CD4-positive, alpha-beta T cell (primary cell): ENCODE data around the gene PPP2R2C. TPM values are rescaled to one million over a fixed set of nuclear protein-coding genes. Genes with fewer than 3 reads are reported as not detected.

Experiments used
- ATAC-seq: fragments of 200-7000 bp; cut with Tn5 transposase; one replicate; pipeline ENCODE4 v1.10.0; 2022; ENCODE audit warnings: mild to moderate bottlenecking; ENCODE audit not compliant: poor library complexity
- CTCF ChIA-PET: fragments of 350-600 bp; sonication (Branson Sonifier 250); formaldehyde crosslinking; loops from one replicate; lab custom pipeline; 2021; ENCODE audit warnings: antibody characterized with exemption, inconsistent platforms; lab: Charles Lee
- POLR2A ChIA-PET: fragments of 350-600 bp; sonication (Branson Sonifier 250); formaldehyde crosslinking; loops from one replicate; lab custom pipeline; 2021; ENCODE audit warnings: antibody characterized with exemption, inconsistent platforms; lab: Charles Lee
- DNase-seq, 14 experiments: peaks; one replicate each; pipeline ENCODE4 v3.0.0-alpha.2; 2013 to 2020; ENCODE audit warnings: mixed read lengths in 2 of 14
- H3K27ac ChIP-seq, 2 donors: one replicate each; pipeline versions ENCODE4 v1.5.1 to v1.7.0; 2013; ENCODE audit warnings: low read length in 2 of 2, low read depth in 1 of 2, mild to moderate bottlenecking in 1 of 2
- H3K27me3 ChIP-seq, 2 experiments: 1 replicate in 1 of 2; 2 replicates in 1 of 2; pipeline versions ENCODE4 v1.6.1 to v1.7.0; 2013; ENCODE audit warnings: low read length in 2 of 2, control low read depth in 1 of 2, mild to moderate bottlenecking in 1 of 2, moderate library complexity in 1 of 2; ENCODE audit not compliant: insufficient read depth in 2 of 2, control insufficient read depth in 1 of 2
- H3K36me3 ChIP-seq: one replicate; pipeline ENCODE4 v1.6.1; 2013; ENCODE audit warnings: low read length, control low read depth; ENCODE audit not compliant: insufficient read depth
- H3K4me1 ChIP-seq: one replicate; pipeline ENCODE4 v1.6.1; 2013; ENCODE audit warnings: low read length, control low read depth; ENCODE audit not compliant: insufficient read depth
- H3K4me3 ChIP-seq: one replicate; pipeline ENCODE4 v1.5.1; 2013; ENCODE audit warnings: mild to moderate bottlenecking, low read length, moderate library complexity
- H3K9me3 ChIP-seq, 2 experiments: 1 replicate in 1 of 2; 2 replicates in 1 of 2; pipeline versions ENCODE4 v1.6.1 to v1.7.0; 2013; ENCODE audit warnings: low read length in 2 of 2, mild to moderate bottlenecking in 2 of 2, control low read depth in 1 of 2, moderate library complexity in 1 of 2; ENCODE audit not compliant: control insufficient read depth in 1 of 2, insufficient read depth in 1 of 2
- H3K27ac Mint-ChIP-seq: one replicate; pipeline ENCODE4 v1.8.0; 2020; ENCODE audit warnings: mixed read lengths
- H3K27me3 Mint-ChIP-seq: one replicate; pipeline ENCODE4 v1.8.0; 2021; ENCODE audit warnings: mixed read lengths
- H3K36me3 Mint-ChIP-seq: one replicate; pipeline ENCODE4 v1.8.0; 2021; ENCODE audit warnings: low read depth, mixed read lengths
- H3K4me1 Mint-ChIP-seq: one replicate; pipeline ENCODE4 v1.8.0; 2021; ENCODE audit warnings: low read depth, mixed read lengths
- H3K4me3 Mint-ChIP-seq: one replicate; pipeline ENCODE4 v1.8.0; 2020; ENCODE audit warnings: mild to moderate bottlenecking, mixed read lengths
- H3K9me3 Mint-ChIP-seq: one replicate; pipeline ENCODE4 v1.8.0; 2020; ENCODE audit warnings: mixed read lengths
- intact Hi-C, 2 experiments: fragments of 100-400 bp; cut with DNase I in 1 of 2; cut with micrococcal nuclease in 1 of 2; formaldehyde crosslinking; loops; one replicate each; pipeline versions ENCODE4 v1.15.1 to v1.9.0; 2023 to 2025; cut with DNase I, micrococcal nuclease
- total RNA-seq, 174 experiments: library from RNA in 2 of 174; stranded (reverse) in 2 of 174; gene quantifications; one replicate each; pipeline ENCODE4 v1.2.3 and lab custom pipeline; 2021 to 2026
- TF ChIP-seq, protein P1 (sequence below): fragments of 200-600 bp; IDR thresholded peaks from one replicate; pipeline ENCODE4 v1.8.0; 2022; ENCODE audit warnings: antibody characterized with exemption, mild to moderate bottlenecking

The PPP2R2C gene
- total RNA-seq, 2 experiments from 2014 or later = not detected

DNA sequence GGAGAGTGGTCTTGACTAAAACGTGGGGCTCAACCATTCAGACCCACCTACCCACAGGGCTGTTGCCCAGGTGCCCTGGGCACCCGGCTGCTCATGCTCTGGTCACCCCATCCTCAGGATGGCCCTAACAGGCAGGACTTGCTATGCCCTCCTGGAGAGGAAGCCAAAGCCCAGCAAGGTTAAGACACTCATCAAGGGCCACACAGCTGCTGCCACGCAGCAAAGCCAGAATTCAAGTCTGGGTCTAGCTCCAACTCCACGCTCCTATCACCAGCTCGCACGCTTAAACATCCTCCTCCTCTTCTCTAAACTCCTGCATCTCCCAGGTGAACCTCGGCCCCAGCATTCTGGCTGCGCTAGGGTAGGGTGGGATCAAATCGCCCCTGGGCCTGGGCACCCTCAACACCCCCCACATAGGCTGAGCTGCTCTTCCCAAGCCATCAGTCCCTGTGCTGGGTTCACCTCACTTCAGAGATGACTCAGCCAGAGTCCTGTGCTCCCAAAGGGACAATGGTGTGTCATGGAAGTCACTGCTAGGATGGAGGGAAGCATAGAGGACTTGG, 54.1 kb downstream of the PPP2R2C start:
- DNase-seq = no peak
- H3K36me3 Mint-ChIP-seq = no peaks in the 10 kb centered on the region

DNA sequence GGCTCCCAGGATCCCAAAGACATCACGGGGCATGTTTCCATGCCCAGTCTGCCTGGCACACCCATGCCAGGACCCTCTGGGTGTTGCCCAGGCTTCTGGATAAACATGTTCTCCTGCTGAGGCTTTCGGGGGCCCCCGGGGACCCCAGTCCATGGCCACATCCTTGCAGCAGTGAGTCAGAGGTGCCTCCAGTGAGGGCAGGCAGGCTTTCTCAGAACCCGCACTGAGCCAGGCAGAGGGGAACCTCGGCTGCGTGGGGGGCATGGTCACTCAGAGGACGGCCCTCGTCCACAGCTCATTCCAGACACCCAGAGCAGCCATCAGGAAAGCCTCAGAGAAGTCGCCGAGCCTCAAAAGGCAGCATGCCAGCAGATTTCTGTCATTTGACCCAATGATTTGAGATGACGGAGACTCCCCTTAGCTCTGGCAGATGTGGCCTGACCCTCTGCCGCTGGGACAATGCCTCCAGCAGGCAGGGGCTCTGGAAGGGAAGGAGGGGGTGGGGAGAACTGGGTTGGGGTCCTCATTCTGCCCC, 54.8 kb downstream of the PPP2R2C start:
- Histone ChIP-seq H3K9me3 (no peaks in the 10 kb centered on the region), H3K4me3 (no peak overlapping the region), H3K36me3 (no peaks in the 10 kb centered on the region), H3K27ac (no peak overlapping the region), H3K27me3 (peaks cover 0 to 6% of the 10 kb centered on the region in 2 experiments), H3K4me1 (no peaks in the 10 kb centered on the region)
- Mint-ChIP-seq H3K36me3 (no peaks in the 10 kb centered on the region), H3K27me3 (peaks cover 32% of the 10 kb centered on the region), H3K27ac (no peak overlapping the region), H3K4me1 (no peaks in the 10 kb centered on the region), H3K9me3 (peaks cover 3% of the 10 kb centered on the region), H3K4me3 (no peak overlapping the region)
- TF ChIP-seq, protein P1, sequence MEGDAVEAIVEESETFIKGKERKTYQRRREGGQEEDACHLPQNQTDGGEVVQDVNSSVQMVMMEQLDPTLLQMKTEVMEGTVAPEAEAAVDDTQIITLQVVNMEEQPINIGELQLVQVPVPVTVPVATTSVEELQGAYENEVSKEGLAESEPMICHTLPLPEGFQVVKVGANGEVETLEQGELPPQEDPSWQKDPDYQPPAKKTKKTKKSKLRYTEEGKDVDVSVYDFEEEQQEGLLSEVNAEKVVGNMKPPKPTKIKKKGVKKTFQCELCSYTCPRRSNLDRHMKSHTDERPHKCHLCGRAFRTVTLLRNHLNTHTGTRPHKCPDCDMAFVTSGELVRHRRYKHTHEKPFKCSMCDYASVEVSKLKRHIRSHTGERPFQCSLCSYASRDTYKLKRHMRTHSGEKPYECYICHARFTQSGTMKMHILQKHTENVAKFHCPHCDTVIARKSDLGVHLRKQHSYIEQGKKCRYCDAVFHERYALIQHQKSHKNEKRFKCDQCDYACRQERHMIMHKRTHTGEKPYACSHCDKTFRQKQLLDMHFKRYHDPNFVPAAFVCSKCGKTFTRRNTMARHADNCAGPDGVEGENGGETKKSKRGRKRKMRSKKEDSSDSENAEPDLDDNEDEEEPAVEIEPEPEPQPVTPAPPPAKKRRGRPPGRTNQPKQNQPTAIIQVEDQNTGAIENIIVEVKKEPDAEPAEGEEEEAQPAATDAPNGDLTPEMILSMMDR = no peak
- ATAC-seq (no peak), DNase-seq (no peak)
- intact Hi-C loops = no loop called here
- CTCF ChIA-PET = no interaction called here
- POLR2A ChIA-PET = no interaction called here

More for the DNA sequence above, 54.1 kb downstream of the PPP2R2C start:
- ATAC-seq = no peak
- no peaks in the 10 kb centered on the region for H3K9me3 Mint-ChIP-seq
- Histone ChIP-seq H3K4me1 (no peaks in the 10 kb centered on the region), H3K27me3 (peaks cover 0 to 6% of the 10 kb centered on the region in 2 experiments), H3K9me3 (no peaks in the 10 kb centered on the region), H3K27ac (no peak overlapping the region), H3K36me3 (no peaks in the 10 kb centered on the region), H3K4me3 (no peak overlapping the region)
- TF ChIP-seq, protein P1 = no peak
- no peak overlapping the region for H3K4me3 Mint-ChIP-seq
- no peak overlapping the region for H3K27ac Mint-ChIP-seq
- peaks cover 28% of the 10 kb centered on the region for H3K27me3 Mint-ChIP-seq
- no peaks in the 10 kb centered on the region for H3K4me1 Mint-ChIP-seq
- intact Hi-C loops = no loop called here
- ChIA-PET CTCF (no interaction called here), POLR2A (no interaction called here)

DNA sequence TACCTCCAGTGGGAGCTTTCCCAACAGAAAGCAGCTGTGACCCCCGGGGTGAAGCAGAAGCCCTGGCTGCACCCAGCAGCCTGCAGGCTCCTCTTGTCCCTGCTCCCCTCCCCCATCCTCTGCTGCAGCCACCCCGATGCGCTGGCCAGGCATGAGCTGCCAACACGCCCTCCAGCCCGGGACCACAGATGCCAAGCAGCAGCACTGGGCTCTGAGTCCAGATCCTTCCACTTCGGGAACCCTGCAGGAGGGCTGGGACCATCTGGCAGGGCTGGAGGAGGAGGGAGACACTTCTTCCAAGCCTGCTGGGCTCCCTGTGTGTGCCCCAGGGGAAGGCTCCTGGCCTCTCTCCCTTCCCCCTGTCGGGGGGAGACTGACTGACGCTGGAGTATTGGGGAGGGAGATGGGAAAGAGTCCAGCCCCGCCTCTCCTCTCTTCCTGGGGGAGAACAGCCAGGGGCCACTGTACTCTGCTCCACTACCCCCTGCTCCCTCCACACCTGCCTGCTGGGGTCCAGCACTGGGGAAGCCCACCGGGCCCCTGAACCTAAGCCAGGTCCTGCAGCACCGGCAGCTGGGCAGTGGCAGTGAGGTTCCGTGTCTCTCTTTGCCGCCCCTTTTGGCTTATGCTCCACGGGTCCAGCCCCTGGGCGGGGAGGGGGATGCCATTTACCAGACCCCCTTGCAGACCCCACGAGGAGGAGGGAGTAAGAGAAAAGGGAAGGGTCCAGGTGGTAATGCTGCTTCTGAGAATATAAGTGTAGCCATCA, 55.7 kb downstream of the PPP2R2C start:
- H3K27me3 ChIP-seq = peaks cover 0 to 6% of the 10 kb centered on the region in 2 experiments
- DNase-seq = no peak
- H3K36me3 Mint-ChIP-seq = no peaks in the 10 kb centered on the region
- no peak overlapping the region for H3K4me3 Mint-ChIP-seq
- no peak for ATAC-seq
- no peaks in the 10 kb centered on the region for H3K4me1 Mint-ChIP-seq
- no peak overlapping the region for H3K4me3 ChIP-seq
- intact Hi-C loops = no loop called here
- TF ChIP-seq, protein P1 = no peak
- no peaks in the 10 kb centered on the region for H3K36me3 ChIP-seq
- H3K27me3 Mint-ChIP-seq = peaks cover 32% of the 10 kb centered on the region
- no peak overlapping the region for H3K27ac ChIP-seq
- no peaks in the 10 kb centered on the region for H3K9me3 ChIP-seq
- H3K4me1 ChIP-seq = no peaks in the 10 kb centered on the region
- POLR2A ChIA-PET = no interaction called here
- no peak overlapping the region for H3K27ac Mint-ChIP-seq
- CTCF ChIA-PET = no interaction called here
- H3K9me3 Mint-ChIP-seq = peaks cover 3% of the 10 kb centered on the region
